Upper lobe of left lung (tissue), 6 donors: ENCODE measurements around the gene DGKI. TPM values are rescaled to one million over a fixed set of nuclear protein-coding genes. Genes with fewer than 3 reads are reported as not detected.

Experiments used
- ATAC-seq, 2 donors: fragments of 200-7000 bp; cut with Tn5 transposase; one replicate each; pipeline ENCODE4 v1.9.1; 2022; ENCODE audit warnings: mild to moderate bottlenecking in 2 of 2, moderate library complexity in 2 of 2; ENCODE audit not compliant: low FRiP score in 2 of 2
- DNase-seq, 2 donors: peaks; one replicate each; pipeline ENCODE4 v3.0.0-alpha.2; 2019 to 2020
- H3K27ac ChIP-seq, 4 donors: fragments of 200-600 bp; sonication (generic); one replicate each; pipeline ENCODE4 v1.5.1; 2016 to 2019
- H3K27me3 ChIP-seq, 4 donors: fragments of 200-600 bp; sonication (generic); one replicate each; pipeline ENCODE4 v1.5.1; 2017 to 2019
- H3K36me3 ChIP-seq, 4 donors: fragments of 200-600 bp; sonication (generic); one replicate each; pipeline ENCODE4 v1.5.1; 2016 to 2019
- H3K4me1 ChIP-seq, 4 donors: fragments of 200-600 bp; sonication (generic); one replicate each; pipeline ENCODE4 v1.5.1; 2018 to 2019
- H3K4me3 ChIP-seq, 4 donors: fragments of 200-600 bp; sonication (generic); one replicate each; pipeline ENCODE4 v1.5.1; 2017 to 2019; ENCODE audit warnings: mild to moderate bottlenecking in 2 of 4, moderate library complexity in 1 of 4
- H3K9me3 ChIP-seq, 4 donors: fragments of 200-600 bp; sonication (generic); one replicate each; pipeline ENCODE4 v1.5.1; 2018 to 2019
- CTCF ChIP-seq, 6 experiments: fragments of 450-650 bp in 4 of 6; fragments of 200-600 bp in 2 of 6; sonication (generic) in 2 of 6; IDR thresholded peaks; one replicate each; pipeline ENCODE4 v1.5.1; 2016 to 2019; ENCODE audit warnings: antibody characterized with exemption in 6 of 6
- EP300 ChIP-seq, 4 donors: sonication (generic); formaldehyde crosslinking; IDR thresholded peaks; one replicate each; pipeline ENCODE4 v1.5.1; 2017; ENCODE audit warnings: antibody characterized with exemption in 4 of 4, control low read depth in 2 of 4
- POLR2A ChIP-seq, 4 donors: fragments of 450-650 bp; IDR thresholded peaks; one replicate each; pipeline ENCODE4 v1.5.1; 2016 to 2017; ENCODE audit warnings: antibody characterized with exemption in 4 of 4, mild to moderate bottlenecking in 2 of 4
- POLR2AphosphoS5 ChIP-seq, 2 donors: sonication (generic); formaldehyde crosslinking; IDR thresholded peaks; one replicate each; pipeline ENCODE4 v1.5.1; 2017; ENCODE audit warnings: antibody characterized with exemption in 2 of 2
- WGBS, 2 donors: methylation state at CpG; one replicate each; pipeline ENCODE4 v1.1.5; 2017 to 2018; 5-methylcytosine and 5-hydroxymethylcytosine counted together
- total RNA-seq, 6 donors: library from RNA; depleted of rRNA in 4 of 6; stranded (reverse); fragments of >200 nt in 4 of 6; gene quantifications; one replicate each; pipeline versions ENCODE4 v1.1.0 to v1.2.1, GENCODE V29; 2016 to 2021
- donor health status: DM: no; HTN: no; CAD: no; lungs with moderate emphysema.
- donor health status: DM: no; HTN: yes; CAD: no; lungs with severe emphysema.

DGKI gene
- total RNA-seq, 6 donors from 2014 or later, result under 0.01 to 4.5 (median 0.34) TPM; not detected in 1

DNA sequence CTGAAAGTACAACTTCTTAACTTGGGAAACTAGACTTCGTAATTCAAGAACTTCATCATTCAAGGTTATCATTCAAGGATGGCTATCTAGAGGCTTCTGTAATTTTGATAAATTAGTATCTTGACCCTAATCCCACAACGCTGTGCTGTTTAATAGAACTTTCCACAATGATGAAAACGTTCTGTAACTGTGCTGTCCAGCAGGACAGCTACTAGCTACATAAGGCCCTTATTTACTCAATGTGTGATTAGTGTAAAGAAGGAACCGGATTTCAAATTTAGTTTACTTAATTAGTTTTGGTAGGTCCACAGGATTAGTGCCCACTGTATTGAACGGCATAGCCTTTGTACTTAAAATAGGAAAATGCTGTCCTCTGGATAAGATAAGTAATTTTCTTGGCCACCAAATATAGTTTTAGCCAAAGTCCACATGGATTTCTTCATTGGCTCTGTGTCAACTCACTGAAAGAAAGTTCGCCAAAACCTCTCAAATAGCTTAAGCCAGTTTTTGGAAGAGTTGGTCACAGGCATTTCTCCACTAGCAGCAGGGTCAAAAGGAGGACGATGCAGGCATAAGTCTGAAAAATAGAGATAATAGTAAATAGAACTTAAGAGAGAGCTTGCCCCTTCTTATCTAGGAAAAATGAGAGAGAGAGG lies 17.3 kb downstream of the DGKI start:
- no peak for TF ChIP-seq POLR2A (IDR thresholded peaks at IDR 0.05)
- TF ChIP-seq EP300 (IDR thresholded peaks at IDR 0.05), result no peak
- no peak for TF ChIP-seq POLR2AphosphoS5 (IDR thresholded peaks at IDR 0.05)
- no peak for TF ChIP-seq CTCF (IDR thresholded peaks at IDR 0.05)
- ATAC-seq, result peak in 1 of 2 donors; percentile 28
- Histone ChIP-seq H3K4me1 (no peaks in the 10 kb centered on the region), H3K4me3 (no peak overlapping the region), H3K27me3 (no peaks in the 10 kb centered on the region), H3K27ac (no peak overlapping the region), H3K36me3 (no peaks in the 10 kb centered on the region), H3K9me3 (peaks cover 2 to 19% (median 14%) of the 10 kb centered on the region in 4 donors)
- WGBS, 2 donors, result 74 to 77% methylated on average over 7 of the region's 7 CpGs
- no peak for DNase-seq

DNA sequence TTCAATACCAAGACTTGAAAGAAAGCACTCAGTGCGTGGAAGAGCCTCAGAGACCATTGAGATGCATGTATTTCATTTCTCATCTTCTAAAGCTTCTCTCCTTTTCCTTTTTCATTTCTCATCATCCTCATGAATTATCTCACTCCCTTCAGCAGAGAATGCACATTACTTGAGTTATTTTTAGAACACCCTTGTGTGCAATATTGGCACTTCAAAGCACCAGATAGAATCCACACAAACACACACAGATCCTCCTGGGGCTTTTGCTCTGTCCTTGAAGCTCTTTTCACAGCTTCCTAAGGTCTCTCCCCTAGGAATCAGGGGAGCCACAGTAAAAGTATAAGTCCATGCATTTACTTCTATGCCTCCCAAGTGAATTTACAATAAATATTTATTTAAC lies 18.3 kb downstream of the DGKI start:
- Histone ChIP-seq H3K4me3 (no peak overlapping the region), H3K27ac (no peak overlapping the region), H3K9me3 (peaks cover 2 to 19% (median 14%) of the 10 kb centered on the region in 4 donors), H3K36me3 (no peaks in the 10 kb centered on the region), H3K4me1 (no peaks in the 10 kb centered on the region), H3K27me3 (no peaks in the 10 kb centered on the region)
- DNase-seq (no peak), ATAC-seq (no peak)
- WGBS, 2 donors, result 85 to 93% methylated on average over 1 of the region's 1 CpG
- TF ChIP-seq POLR2AphosphoS5 (IDR thresholded peaks at IDR 0.05) (no peak), CTCF (IDR thresholded peaks at IDR 0.05) (no peak), EP300 (IDR thresholded peaks at IDR 0.05) (no peak), POLR2A (IDR thresholded peaks at IDR 0.05) (no peak)

- TF ChIP-seq POLR2A (IDR thresholded peaks at IDR 0.05) (no peak), POLR2AphosphoS5 (IDR thresholded peaks at IDR 0.05) (no peak)
- no peaks in the 10 kb centered on the region for H3K9me3 ChIP-seq
- DNase-seq (no peak), ATAC-seq (no peak)
- H3K27me3 ChIP-seq, result no peaks in the 10 kb centered on the region
- 81 to 88% methylated on average over 3 of the region's 3 CpGs for WGBS, 2 donors
- H3K36me3 ChIP-seq, result no peaks in the 10 kb centered on the region
- no peaks in the 10 kb centered on the region for H3K4me1 ChIP-seq
- no peak overlapping the region for H3K27ac ChIP-seq
- no peak overlapping the region for H3K4me3 ChIP-seq
These were observed 21.3 kb downstream of the DGKI start for GRCh38 chr7:137825489-137825888.

DNA sequence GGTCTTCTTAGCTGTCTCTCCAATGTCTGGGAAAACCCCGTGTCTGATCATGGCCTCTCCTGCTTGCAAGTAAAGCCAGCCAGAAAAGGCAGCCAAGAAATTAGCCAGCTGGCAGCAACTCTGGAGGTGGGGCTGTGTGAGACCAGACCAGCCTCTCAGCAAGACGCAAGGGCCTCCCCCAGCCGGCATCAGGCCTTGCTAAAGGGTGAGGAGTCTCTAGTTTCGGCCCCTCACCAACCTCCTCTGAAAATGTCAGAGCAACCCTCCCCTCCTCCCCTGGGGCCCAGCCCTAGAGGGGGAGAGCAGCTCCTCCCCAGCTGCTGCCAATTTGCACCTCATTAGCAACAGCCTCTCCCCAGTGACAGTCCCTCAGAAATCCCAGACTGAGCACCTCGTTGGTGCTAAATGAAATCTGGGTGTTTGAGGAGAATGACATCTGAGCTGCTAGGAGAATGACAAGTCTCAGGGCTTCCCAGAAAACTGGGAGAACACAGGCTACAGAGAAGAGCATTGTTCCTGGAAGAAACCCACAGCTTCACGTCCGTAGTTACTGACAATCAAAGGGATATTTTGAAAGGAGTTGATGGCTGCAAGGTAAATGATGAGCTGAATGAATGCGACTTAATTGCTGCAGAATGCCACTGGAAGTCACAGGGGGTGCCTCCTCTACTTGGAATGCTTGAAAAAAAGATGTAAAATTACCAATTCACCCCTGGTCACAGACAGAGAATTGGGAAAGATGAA lies 25.9 kb downstream of the DGKI start:
- Histone ChIP-seq H3K27ac (no peak overlapping the region), H3K27me3 (no peaks in the 10 kb centered on the region)
- 30 to 41% methylated on average over 6 to 8 of the region's 8 CpGs for WGBS, 2 donors

More for the DNA sequence above, 25.9 kb downstream of the DGKI start:
- TF ChIP-seq EP300 (IDR thresholded peaks at IDR 0.05) (no peak), POLR2AphosphoS5 (IDR thresholded peaks at IDR 0.05) (no peak), POLR2A (IDR thresholded peaks at IDR 0.05) (no peak), CTCF (IDR thresholded peaks at IDR 0.05) (no peak)
- DNase-seq (no peak), ATAC-seq (peak in 1 of 2 donors; percentile 83)
- no peaks in the 10 kb centered on the region for H3K36me3 ChIP-seq
- H3K4me3 ChIP-seq, result no peak overlapping the region
- no peaks in the 10 kb centered on the region for H3K9me3 ChIP-seq
- no peaks in the 10 kb centered on the region for H3K4me1 ChIP-seq
